HG03565 (cell line): Measurements from ENCODE around the gene ENPP1.
"Not testable (repeated sequence)": the region's sequence is repeated elsewhere in the genome, so short reads cannot be mapped to it uniquely, and the experiment has no call there.

Experiments used
- ATAC-seq: cut with Tn5 transposase; IDR thresholded peaks from one replicate; pipeline ENCODE4 v1.9.1; 2021; ENCODE audit warnings: mild to moderate bottlenecking, moderate library complexity; ENCODE audit not compliant: unreplicated experiment

The ENPP1 gene

GRCh38 chr6:131828080-131828479, 20.3 kb downstream of the ENPP1 start:
- ATAC-seq, result no peak

- ATAC-seq, result no peak
Measured at GRCh38 chr6:131828951-131829350, 21.1 kb downstream of the ENPP1 start.

- no peak for ATAC-seq
Measured at GRCh38 chr6:131831392-131831791, 23.6 kb downstream of the ENPP1 start.

- no peak for ATAC-seq
Measured at GRCh38 chr6:131831886-131832285, 24.1 kb downstream of the ENPP1 start.

GRCh38 chr6:131832363-131832762, 24.5 kb downstream of the ENPP1 start:
- ATAC-seq, result no peak

GRCh38 chr6:131838051-131838450, 30.2 kb downstream of the ENPP1 start:
- no peak for ATAC-seq

GRCh38 chr6:131839388-131839787, 31.6 kb downstream of the ENPP1 start:
- no peak for ATAC-seq

- no peak for ATAC-seq
Measured at GRCh38 chr6:131840441-131840840, 32.6 kb downstream of the ENPP1 start.

GRCh38 chr6:131840936-131841583, 33.2 kb downstream of the ENPP1 start:
- ATAC-seq, result no peak

- no peak for ATAC-seq
Measured at GRCh38 chr6:131843768-131844167, 35.9 kb downstream of the ENPP1 start.

GRCh38 chr6:131844243-131844841, 36.5 kb downstream of the ENPP1 start:
- ATAC-seq, result no peak

GRCh38 chr6:131846023-131846663, 38.3 kb downstream of the ENPP1 start:
- no peak for ATAC-seq

- no peak for ATAC-seq
Measured at GRCh38 chr6:131846905-131847304, 39.1 kb downstream of the ENPP1 start.

- ATAC-seq, result no peak
Measured at GRCh38 chr6:131849799-131850198, 42.0 kb downstream of the ENPP1 start.

GRCh38 chr6:131851049-131851769, 43.4 kb downstream of the ENPP1 start:
- ATAC-seq, result no peak

- no peak for ATAC-seq
Measured at GRCh38 chr6:131852200-131852599, 44.4 kb downstream of the ENPP1 start.

- ATAC-seq, result no peak
Measured at GRCh38 chr6:131854803-131855202, 47.0 kb downstream of the ENPP1 start.

GRCh38 chr6:131858765-131859415, 51.1 kb downstream of the ENPP1 start:
- ATAC-seq, result no peak

- not testable (repeated sequence) for ATAC-seq
Measured at GRCh38 chr6:131859658-131860057, 51.8 kb downstream of the ENPP1 start.

- no peak for ATAC-seq
Measured at GRCh38 chr6:131861381-131861780, 53.6 kb downstream of the ENPP1 start.

GRCh38 chr6:131862476-131862875, 54.7 kb downstream of the ENPP1 start:
- no peak for ATAC-seq
